IPS DF 19.7 (cell line): ENCODE results near the gene LRRC4C.

ENCODE experiments used
- DNase-seq: peaks from one replicate; pipeline ENCODE4 v3.0.0-alpha.2; 2013; ENCODE audit warnings: low read depth, low spot score

LRRC4C gene

DNA sequence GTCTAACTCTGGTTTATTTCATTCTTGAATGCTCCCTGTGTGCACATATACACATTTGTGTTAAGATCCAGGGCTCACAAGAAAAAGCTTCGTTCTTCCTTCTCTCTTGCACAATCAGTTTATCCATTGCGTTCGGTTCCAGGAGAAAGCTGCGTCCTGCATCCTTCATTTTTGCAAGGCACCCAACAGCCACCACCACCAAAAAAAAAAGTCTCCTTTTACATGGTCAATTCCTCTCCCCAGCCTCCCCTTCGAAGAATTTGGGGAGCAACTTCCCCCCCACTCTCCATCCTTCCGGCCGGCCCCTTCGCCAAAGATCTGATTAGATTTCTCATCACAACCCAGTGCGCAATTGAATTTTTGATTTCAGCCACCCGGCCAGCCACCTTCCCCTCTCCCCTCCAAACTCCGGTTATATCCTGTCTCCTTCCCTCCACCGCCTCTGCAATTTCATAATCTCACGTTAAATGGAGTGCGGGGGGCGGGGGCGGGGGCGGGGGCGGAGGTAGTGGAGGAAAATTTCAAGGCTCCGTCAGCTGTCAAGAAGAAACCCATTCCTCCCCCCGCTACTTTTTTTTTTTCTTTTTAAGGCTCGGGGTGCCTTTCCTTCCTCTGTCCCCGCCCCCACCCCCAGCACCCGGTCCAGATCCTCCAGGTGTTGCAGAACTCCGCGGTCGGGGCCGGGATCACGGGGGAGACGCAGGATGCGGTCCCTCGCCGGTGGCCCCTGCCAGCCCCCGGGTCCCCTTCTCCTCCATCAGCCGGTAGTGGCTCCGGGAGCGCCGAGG lies 1166.5 kb downstream of the LRRC4C start:
- DNase-seq = no peak

DNA sequence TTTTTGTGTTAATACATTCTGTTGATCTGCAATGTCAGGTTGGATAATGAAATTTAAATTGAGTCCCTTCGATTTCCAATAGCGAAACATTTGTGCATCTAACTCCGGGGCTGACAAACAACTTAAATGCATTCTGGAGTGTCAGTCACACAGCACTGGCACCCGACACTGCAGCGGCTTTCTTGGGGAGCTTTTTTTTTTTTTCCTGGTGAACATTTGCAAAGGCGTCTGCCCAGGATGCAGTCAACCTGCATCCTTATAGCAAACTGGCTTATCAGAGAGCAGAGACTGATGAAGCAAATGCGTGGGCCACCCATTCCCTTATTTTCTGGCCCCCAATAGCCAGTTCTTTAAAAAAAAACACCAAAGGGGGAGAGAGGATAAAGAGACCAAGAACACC lies 1167.7 kb downstream of the LRRC4C start:
- no peak for DNase-seq

DNA sequence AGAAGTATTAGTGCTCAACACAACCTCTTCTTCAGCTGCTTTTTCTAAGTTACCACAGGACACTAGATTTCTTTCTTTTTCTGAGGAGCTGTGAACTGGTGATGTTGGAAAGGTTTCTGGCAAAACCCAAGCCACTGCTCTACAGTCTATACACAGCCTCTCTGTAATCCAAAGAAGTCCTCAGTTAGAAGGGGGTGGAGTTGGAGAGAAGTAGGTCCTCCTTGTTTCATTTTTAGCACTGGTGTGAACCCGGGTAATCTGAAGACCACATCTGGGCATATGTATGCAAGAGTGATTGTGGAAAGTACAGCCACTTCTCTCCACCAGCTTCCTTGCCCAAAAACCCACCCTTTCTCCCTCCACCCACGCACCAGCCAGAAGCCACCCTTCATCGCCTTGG lies 1168.1 kb downstream of the LRRC4C start:
- DNase-seq = no peak

DNA sequence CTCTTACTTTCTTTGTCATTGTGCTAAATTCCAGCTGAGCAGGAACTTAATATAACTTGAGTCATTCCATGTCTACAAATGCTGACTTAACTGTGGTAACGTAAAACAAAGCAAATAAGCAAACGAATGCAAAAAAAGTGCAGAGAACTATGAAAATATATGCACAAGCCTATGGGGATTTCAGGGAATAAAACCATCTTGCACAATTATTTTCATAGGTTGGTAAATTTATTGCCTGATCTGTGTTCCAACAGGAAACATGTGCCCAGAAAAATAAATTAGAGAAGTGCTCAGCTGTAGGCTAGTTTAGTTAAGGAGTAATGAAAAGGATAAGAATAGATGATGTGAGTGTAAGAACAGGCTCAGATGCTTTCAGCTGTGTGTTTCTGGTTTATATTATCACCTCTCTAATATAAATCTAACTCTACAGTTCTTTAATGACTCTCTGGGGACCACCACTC lies 1169.3 kb downstream of the LRRC4C start:
- no peak for DNase-seq

DNA sequence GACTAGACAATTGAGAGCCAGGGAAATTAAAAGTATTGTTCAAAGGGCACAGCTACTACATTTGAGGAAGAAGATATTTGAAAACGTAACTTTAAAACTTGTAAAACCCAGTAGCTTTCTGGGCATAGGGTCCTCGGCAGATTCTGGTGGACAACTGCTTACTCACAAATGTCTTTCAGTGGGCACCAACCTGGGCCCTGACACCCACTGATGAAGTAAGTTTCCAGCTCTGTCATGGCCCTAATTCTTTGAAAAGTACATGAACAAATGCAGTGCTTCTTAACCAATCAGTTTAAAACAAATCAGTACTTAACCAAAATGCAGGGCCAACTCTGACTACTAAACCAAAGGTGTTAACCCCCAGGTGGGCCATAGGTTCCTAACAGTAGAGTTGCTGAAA lies 1170.1 kb downstream of the LRRC4C start:
- DNase-seq = no peak

DNA sequence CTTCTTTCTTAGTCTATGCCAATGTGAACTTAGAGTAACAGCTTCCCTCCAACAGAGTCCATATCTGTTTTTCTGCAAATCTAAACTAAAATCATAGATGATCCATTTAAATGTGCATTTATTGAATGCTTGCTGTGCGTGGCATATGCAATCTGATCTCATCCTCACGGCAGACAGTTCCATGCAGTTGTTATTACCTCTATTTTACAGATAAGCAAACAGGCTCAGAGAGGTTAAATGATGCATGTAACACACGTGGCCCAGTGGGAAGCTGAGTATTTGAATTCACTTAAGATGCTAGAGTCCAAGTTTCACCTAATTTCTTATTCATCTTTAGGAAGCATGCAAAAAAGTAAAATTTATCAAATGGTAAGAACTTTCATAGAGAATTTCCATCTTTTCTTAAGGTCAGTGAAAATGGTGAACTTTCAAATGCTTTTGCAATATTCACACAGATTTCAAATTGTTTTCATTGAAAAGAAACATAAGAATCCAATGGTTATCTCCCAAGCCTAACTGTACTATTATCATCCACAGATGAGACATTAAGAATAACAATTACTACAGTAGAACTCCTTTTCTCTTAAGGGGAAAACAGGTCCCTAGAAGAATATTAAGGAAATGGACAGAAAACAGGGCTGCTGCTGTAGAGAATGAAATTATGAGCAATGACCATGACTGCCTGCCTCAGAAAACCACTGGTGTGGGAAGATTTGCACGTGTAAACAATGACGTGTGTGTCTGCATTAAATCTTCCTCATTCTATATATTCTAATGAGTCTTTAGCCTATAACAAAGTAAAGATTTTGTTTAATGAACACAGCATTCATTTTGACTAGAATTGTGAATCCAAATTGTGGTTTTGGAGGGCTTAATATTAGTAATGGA lies 1171.3 kb downstream of the LRRC4C start:
- no peak for DNase-seq

DNA sequence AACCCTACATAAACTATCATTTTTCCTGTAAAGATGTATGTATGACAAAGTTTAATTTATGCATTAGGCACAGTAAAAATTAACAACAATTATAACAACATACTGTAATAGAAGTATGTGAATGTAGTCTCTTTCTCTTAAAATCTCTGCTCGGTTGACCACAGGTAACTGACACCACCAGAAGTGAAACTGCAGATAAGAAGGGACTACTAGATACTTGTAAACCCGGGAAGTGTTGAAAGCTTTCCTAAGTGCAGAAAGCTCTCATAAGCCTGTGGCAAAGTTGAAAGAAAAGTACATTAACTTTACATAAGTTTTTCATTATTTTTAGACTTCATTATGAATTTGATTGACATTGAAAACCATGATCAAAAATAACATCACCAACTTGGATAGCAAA lies 1173.3 kb downstream of the LRRC4C start:
- DNase-seq = no peak

DNA sequence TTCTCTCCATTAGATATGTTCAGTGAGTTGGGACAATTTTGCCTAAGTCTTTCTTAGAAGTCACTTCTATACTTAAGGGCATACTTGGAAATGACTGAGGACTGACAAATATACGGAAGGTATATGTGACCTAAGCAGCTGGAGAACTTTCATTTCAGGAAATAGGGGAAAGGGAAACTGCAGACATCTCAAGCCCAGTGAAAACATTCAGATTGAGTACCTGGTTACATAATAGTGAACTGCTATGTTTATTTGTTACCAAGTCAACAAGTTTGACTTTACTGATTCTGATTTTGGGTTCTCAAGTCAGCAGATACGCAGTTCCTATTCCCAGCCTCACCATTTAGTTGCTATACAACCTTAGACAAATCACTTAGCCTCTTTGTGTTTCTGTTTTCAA lies 1173.9 kb downstream of the LRRC4C start:
- DNase-seq = no peak

DNA sequence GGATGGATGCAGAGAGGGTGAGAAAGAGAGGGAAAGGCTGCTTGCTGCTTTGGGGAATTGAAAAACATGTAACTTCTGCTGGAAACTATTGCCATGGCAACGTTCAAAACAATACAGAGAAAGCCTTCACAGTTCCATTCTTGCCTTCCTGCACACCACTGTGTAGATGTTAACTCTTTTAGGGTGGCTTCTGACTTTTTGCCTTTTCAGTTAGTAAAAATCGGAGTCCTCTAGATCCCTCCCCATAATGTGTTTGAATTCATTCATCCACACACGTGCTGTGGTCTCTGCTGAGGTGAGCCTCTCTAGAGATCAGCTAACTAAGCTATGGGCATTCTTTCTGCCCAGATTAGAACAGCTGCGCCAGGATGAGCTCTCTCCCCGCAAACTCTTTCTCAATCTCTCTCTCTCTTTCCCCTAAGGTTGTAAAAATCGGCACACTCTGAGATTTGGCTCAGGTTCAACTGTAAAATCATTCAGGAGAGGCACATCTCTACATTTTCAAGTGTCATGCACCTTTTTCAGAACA lies 1178.3 kb downstream of the LRRC4C start:
- DNase-seq = no peak

DNA sequence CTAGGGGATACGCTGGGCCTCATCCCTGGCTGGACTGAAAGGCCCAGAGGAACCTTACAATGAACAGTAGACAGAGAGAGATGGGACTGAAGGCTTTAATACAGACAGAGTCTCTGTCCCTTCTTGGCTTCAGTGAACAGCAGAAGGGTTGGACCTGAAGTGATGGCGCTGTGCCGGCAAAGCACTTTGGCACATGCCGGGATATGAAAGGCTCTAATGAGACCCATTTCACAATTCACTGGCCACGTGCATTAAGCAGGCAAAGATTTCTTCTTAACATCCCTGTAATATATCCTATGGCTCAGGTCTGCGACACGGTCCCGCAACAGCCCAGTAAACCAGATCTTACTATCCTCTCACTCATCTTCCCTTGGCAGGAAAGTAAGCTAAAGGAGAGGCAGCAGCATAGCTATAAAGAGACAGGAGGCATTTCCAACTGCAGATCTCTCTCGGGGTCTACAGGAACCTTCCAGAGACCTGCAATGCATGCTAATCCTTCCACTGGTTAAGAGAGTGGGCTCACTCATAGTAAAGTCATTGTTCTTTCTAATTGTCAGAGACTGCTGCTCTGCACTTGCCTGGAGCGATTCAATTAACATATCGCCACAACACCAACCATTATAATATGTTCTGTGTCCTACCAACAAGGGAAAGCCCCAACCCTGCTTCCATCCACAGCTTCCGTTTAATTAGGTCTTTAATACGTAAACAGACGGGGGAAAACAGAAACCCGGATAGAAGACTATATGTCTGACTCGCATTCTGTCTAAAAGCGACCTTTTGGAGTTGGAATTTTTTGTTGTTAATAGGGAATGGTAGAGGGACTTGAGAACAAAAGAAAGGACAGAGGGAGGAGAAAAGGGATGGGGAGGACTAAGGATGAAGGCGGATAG lies 1179.0 kb downstream of the LRRC4C start:
- no peak for DNase-seq

DNA sequence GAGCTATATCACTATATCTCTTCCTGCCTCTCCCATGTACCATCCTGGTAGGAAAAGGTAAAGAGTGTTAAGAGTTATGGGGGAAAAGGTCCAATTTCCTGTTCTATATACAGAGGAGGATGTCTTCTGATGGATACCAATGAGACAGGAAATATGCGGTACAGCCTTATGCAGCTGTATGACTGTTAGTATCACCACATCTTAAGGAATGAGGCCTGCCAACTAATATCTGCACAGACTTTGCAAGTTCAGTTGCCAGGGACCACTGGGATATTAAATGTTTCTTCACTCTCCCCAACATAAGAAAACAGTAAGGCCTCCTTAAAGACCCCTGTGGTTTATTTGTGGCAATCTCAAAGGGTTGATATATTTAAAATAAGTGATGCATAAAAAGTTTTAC lies 1182.5 kb downstream of the LRRC4C start:
- no peak for DNase-seq

DNA sequence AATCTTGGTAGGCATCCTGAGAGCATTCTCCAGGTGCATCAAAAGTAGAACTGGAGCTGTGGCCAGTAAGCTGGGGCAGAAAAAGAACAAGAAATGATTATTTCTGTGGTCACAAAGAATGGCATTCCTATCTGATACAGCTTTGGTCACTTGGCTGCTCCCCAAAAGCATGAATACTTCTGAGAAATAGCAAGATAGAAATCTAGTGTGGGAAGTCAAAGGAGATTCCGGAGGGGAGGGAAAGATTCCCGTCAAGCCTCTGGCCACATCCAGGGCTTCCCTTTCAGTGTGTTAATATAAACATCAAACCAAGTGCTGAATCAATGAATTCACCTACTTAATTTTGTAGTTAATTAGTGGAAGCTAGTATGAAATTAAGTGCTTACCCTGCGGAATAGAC lies 1185.4 kb downstream of the LRRC4C start:
- DNase-seq = no peak

DNA sequence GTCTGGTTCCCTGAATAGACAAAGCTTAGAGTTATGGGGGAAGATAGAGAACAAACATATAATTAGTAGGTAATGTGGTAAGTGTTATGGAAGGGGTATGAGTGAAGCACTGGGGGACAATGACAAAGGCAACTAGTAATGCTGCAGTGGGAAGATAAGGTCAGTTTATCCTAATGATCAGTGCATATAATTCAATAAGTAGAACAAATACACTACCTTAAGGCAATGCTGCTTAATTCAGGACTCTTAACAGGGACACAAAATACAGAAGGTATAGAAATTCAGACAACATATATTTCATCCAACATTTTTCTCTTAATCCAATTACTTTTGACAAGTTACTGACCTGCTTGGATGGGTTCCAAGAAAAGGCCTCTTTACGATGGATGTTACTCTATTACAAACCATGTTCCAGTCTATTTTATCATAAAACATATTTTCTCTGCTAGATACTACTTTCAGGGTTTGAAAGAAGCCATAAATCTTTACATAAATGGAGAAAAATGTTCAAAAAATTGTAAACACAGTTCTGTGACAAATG lies 1186.2 kb downstream of the LRRC4C start:
- DNase-seq = no peak

DNA sequence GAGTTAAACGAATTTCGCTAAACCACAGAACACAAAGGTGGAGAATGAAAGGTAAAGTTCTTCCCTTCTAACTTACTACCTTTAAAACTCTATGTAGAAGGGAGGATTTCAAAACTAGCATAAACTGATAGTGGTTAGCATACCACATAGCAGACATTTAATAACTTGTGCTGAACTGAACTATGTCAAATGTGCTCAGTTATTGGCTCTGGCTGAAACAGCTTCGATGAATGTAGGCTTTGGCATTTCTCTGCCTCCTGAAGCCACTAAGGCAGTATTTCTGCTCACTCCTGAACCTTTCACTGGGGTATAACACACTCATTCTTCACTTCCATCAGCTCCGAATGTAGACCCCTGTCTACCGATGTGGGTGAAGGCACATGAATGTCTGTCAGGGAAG lies 1188.1 kb downstream of the LRRC4C start:
- no peak for DNase-seq

DNA sequence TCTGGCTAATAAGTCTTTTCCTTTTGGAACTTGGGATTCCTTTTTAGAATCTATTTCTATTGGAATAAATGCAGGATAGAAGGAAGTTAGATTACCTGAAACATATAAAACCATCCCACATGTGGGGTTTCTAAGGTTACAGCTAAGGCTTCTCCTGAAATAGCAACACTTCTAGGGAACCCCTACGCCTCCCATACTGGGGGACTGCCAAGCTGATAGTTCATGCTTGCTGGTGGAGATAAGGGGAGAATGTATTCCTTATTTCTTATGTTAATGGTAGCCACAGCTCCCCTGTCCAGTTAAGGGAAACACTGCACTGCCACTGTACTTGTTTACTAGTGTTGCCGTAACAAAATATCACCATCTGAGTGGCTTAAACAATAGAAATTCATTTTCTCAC lies 1189.6 kb downstream of the LRRC4C start:
- no peak for DNase-seq

DNA sequence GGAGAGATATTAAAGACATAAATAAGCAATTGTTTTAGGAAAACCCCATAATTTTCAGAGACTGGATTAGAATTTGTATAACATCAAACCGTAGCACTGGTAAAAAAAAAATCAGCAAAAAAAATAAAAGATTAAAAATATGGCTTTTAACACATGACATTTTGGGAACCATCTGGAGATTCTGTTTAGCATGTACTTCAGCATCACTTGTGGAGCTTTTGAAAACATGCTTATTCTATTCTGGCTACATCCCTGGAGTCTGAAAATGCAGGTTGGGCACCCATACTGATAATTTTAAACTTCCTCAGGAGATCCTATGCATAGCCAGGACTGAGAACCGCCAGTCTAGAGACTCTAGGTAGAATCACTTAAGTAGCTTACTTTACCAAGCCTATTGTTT lies 1190.9 kb downstream of the LRRC4C start:
- DNase-seq = no peak

DNA sequence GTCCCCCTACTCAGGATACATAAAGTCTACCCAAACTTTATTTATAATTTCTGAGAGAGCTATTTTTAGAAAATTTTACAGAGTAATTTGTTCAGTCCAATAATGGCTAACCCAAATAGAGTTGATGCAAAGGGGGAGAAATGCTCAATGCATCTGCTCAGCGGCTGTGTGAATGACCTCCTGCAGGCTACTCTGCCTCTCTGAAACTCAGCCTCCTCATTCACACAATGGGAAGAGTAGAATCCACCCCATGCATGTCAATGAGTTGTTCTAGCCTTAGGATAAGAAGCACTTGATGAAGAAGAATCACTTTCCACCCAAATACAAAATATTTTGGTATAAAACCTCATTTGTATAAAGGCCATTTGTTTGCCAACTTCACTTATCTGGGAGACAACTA lies 1204.0 kb downstream of the LRRC4C start:
- no peak for DNase-seq

DNA sequence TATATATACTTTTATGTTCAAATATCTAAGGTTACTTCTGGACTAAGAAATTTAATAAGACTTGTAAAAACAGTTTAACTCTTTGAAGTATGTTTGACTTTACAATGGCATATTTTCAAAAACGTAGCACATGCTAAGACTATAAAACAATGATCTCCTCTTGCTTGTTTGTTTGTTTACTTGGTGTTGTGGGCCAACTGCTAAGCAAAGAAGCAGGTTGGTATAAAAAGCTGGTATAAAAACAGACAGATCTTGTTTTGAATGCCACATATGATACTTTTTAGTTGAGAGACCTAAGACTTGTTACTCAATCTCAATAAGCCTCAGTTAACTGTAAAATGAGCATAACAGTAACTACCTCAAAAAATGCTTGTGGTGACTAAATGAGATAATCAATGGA lies 1206.3 kb downstream of the LRRC4C start:
- DNase-seq = no peak

DNA sequence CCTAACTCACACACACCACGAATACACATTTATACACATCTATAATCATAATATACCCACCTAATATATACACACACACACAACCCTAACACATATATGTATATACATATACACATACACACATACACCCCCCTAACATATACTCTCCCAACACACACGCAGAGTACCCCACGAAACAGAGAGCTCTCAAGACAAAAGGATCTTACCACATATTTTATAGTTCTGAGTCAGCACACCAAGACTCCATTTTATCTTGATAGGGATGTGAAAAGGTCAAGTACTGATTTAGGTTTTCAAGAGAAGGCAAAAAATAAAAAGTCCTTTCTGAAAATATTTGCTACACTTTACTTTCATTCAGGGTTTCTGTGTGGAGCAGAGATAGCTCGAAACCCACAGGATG lies 1207.2 kb downstream of the LRRC4C start:
- no peak for DNase-seq

DNA sequence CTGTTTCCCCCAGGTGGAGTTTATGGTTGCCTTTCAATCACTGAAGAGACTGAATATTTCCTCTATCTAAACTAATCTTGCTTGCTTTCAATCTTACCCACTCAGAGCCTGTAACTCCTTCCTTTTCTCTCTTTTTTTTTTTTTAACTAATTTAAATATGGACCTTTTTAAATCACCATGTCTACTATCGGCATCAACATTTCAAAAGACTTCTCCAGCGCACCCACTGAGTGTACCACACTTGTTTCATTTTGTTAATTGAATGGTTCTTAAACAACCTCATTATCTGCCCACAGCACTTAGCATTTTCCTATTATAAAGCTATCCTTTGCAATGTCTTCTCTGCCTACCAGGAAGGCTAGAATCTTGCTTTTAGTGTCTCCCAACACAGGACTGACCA lies 1212.5 kb downstream of the LRRC4C start:
- DNase-seq = peak; percentile 15

DNA sequence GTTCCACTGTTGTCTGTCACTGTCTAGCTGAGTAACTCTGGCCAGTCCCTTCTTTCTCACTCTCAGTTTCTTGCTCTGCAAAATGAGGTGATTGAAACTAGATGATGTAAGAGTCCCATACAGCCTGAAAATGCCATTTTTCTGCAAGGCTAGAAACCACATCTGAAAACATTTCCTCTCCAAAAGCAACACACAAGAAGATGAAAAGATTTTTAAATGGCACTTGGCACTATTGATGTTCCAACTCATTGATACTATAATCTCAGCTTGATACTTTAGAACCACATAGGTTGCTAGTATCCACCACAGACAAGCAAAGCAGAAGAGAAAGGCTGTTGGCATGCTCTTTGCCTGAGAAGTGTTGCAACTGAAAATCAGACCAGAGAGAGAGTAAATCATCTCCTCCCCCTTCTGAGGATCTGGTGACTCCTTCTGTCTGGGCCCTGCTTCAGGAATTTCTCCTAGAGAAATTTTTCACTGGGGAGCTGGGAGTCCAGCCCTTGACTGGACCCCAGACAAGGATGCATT lies 1217.9 kb downstream of the LRRC4C start:
- no peak for DNase-seq
